Cerebellar nuclear complex (tissue), 1 donor: Measurements from ENCODE around the gene TECPR2.
A peak's percentile ranks its signal among the peaks of the same experiment; 100 is the strongest.
"Not testable (repeated sequence)": the region's sequence is repeated elsewhere in the genome, so short reads cannot be mapped to it uniquely, and the experiment has no call there.

Source experiments
- DNase-seq, 2 experiments: peaks; one replicate each; lab custom pipeline; 2025; lab: John Stamatoyannopoulos, UW

TECPR2 gene

GRCh38 chr14:102509746-102510615 lies 147.2 kb downstream of the TECPR2 start, which contains the start of gene ANKRD9:
Gene ANKRD9 (minus strand): TSS chr14:102509776. CDS start chr14:102507889, 1,887 bp downstream.
- no peak for DNase-seq

DNA sequence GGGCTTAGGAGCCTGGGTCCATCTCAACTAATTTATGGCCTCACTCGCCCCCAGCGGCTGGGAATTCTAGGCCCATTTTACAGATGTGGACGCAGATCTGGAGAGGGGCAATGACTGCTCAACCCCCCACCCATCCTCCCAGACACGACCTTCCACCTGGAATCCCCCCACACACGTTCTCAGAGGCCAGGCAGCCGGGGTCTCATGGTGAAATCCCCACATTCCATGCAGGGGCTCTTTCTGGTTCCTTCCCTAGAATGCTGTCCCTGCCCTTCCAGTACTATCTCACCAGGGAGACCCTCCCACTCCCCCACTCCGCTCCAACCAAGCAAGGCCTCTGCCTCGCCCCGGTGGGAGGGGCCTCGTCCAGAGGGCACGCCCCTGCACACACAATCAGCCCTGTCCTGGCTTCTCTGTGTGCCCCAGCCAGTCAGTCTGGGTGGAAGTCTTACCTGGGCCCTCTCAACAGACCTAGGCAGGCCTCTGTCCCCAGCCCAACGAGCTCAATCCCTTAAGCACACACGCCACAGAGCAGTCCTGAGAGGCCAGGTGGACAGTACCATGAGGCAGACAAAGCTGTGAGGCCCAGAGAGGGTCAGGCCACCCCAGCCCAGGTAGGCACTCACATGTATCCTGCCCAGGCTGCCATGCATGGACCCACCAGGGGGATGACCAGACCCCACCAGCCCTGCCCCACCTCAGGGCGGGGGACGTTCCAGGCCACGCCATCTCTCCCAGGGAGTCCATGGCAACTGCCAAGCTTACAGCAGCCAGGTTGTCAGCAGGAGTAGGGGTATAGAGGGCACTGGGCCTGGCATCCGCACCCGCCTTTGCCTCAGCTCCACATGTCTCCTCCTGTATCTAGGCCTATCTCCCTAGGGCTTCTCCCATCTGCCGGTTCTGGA lies 148.1 kb downstream of the TECPR2 start:
- no peak for DNase-seq

DNA sequence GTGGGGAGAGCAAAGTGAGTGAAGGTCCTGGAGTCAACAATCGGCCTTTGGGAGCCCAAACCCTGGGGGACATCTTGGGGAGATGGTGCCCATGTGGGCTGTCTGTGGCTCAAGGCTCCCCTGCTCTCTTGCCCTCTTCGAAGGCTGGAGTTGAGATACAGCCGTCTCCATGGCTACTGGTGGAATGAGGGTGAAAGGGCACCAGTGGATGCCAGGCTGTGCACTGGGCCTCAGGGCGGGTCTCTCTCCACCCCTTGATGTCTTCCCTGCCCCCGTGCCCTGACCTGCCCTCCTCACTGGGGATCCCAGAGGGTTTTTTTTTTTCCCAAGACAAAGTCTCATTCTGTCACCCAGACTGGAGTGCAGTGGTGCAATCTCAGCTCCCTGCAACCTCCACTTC lies 148.8 kb downstream of the TECPR2 start:
- DNase-seq: no peak

- DNase-seq: no peak
These were observed 150.1 kb downstream of the TECPR2 start for GRCh38 chr14:102512793-102513300.

DNA sequence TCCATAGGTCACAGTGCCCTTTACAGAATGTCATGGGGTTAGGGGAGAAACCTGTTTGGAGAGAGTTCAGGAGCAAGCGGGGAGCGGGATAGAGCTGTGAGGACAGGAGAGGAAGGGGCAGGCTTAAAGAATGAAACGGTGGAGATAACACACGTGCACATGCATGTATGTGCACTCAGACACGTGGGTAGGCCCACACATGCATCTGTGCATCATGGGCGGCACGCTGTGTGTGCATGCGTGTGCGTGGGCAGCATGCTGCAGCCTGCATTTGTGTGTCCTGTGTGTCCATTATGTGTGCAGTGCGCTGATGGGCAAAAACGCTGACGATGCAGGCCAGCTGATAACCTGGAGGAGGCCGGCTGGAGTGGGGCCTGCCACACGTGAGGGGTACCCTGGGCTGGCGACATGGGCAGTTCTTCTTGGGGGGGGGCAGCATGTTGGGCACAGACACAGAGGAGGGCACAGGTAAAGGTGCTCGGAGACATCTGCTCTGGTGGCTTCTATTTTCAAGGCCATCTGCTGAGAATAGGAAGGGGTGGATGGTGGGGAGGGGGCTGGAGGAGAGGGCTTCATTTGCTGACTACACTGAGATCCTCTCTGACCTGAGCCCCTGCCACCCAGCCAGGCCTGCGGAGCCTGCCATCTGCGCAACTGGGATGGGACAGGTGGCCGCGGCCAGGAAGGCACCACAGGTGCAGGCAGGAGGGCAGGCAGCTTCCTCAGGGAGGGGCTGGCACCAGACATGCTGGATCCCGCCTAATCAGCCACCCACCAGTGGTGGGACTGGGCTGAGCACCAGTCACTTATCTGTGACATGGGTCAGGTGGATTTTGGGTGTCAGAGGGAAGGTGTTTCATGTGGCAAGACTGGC lies 151.4 kb downstream of the TECPR2 start:
- DNase-seq: no peak

- DNase-seq: no peak
These were observed 152.4 kb downstream of the TECPR2 start for GRCh38 chr14:102514987-102515733.

- DNase-seq: no peak
These were observed 154.0 kb downstream of the TECPR2 start for GRCh38 chr14:102516531-102517391.

DNA sequence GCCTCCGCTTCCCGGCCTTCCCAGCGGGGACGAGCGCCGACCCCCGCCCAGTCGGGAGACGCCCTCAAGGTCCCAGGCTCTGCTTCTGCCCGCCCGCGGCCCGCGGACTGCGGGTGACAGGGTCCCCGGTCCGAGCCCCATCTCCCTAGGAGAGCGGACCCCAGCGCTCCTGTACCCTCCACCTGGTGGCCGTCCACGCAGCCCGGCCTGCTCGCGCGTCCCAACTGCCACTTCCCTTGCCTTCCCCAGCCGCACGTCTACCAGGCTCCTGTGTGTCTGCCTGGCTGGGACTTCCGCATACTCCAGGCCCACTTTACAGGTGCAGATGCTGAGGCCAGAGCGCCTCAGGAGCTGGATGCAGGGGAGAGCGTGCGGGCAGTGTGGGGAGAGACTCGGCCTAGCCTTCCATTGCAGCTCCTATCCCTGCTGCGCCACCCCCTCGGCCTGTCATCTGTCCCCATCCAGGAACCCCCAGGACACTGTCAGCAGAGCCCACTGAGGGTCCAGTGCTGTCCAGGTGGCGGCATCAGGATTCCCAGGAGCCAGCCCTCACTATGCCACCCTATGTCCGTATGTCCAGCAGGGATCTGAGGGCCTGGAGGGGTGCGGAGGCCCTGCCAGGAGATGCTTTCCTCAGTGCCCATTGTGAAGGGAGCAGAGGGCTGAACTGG lies 154.8 kb downstream of the TECPR2 start:
- DNase-seq: no peak

DNA sequence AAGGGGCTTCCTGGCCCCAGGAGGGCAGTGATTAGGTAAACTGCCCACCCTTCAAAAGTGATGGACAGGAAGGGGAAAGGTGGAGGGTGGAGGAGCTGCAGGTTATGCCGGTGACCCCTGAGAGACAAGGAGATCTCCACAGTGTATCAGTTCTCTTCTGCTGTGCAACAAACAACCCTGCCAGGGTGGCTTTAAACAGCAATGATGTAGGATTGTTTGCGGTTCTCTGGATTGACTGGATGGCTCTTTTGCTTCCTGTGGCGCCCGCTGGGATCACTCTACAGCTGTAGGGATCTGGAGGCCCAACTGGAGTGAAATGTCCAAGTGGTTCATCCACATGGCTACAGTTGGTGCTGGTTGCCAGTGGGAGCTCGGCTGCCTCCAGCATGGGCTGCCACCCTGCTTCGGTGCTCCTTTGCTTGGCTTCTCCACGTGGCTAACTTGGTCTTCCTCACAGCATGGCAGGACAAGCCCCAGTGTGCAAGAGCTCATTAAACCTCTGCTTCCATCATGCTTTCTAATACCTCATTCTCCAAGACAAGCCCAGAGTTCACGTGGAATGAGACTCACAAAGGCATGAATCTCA lies 155.4 kb downstream of the TECPR2 start:
- DNase-seq: no peak

DNA sequence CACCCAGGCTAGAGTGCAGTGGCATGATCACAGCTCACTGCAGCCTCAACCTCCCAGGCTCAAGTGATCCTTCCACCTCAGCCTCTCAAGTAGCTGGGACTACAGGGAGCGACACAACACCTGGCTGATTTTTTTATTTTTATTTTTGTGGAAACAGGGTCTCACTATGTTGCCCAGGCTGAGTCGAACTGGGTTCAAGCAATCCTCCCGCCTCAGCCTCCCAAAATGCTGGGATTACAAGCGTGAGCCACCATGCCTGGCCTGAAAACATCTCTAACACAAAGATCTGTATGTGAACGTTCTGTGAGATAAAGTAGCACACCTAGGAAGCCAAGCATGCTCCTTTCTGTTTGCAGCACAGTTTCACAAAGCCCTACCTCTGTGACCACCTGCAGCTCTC lies 157.0 kb downstream of the TECPR2 start:
- not testable (repeated sequence) for DNase-seq

DNA sequence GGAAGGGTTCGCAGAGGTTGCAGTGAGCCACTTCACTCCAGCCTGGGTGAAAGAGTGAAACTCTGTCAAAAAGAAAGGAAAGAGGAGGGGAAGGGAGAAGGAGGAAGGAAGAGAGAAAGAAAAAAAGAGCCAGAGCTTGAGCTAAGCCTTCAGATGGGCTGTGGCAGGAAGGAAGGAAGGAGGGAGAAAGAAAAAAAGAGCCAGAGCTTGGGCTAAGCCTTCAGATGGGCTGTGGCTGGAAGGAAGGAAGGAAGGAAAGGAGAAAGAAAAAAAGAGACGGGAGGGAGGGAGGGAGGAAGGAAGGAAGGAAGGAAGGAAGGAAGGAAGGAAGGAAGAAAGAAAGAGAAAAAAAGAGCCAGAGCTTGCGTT lies 160.4 kb downstream of the TECPR2 start:
- DNase-seq: no peak

- no peak for DNase-seq
These were observed 161.1 kb downstream of the TECPR2 start for GRCh38 chr14:102523569-102524450.

- DNase-seq: peak; percentile 85 to 98
These were observed 161.9 kb downstream of the TECPR2 start for GRCh38 chr14:102524451-102525218.

DNA sequence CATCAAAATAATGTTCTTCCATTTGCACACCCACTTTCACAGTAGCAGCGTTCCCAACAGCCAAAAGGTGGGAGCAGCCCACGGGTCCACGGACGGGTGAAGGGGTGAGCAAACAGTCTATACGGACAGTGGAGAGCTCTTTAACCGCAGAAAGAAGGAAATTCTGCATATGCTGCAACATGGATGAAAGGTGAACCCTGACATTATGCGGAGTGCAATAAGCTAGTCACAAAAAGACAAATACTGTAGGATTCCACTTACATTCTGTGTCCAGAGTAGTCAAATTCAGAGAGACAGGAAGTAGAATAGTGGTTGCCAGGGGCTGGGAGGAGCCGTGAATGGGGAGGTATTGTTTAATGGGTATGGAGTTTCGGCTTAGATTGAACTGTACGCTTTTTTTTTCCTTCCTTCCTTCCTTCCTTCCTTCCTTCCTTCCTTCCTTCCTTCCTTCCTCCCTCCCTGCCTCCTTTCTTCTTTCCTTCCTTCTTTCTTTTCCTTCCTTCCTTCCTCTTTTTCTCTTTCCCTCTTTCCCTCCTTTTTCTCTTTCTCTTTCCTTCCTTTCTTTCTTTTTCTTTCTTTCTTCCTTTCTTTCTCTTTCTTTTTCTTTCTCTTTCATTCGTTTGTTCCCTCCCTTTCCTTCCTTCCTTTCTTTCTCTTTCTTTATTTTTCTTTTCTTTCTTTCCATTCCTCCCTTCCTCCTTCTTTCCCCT lies 162.6 kb downstream of the TECPR2 start:
- DNase-seq: peak in 1 of 2 experiments; percentile 17

DNA sequence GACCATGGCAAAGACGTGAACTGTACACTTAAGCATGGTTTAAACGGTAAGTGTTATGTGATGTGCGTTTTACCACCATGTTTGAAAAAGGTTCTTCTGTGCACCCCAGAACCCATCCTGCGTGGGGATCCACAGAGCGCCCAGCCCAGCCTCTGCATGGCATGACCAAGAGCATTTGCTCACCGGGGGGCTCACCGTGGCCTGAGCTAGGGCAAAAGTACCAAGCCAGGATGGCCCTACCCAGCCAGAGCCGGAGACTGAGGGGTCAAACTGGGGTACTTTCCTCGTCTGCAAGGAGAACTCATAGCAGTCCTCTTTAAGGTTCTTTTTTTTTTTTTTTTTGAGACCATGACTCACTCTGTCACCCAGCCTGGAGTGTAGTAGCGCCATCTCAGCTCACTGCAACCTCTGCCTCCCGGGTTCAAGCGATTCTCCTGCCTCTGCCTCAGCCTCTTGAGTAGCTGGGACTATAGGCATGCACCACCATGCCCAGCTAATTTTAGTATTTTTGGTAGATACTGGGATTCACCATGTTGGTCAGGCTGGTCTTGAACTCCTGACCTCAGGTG lies 163.3 kb downstream of the TECPR2 start:
- no peak for DNase-seq
